DLD1 (cell line): Measurements from ENCODE around the gene EEF2K.
"Not testable (repeated sequence)": the region's sequence is repeated elsewhere in the genome, so short reads cannot be mapped to it uniquely, and the experiment has no call there.

Source experiments
- in situ Hi-C: cut with HindIII; loops from 2 replicates; pipeline ENCODE4 v1.10.0; 2017; ENCODE audit warnings: low sequenced_read_pairs

The EEF2K gene

DNA sequence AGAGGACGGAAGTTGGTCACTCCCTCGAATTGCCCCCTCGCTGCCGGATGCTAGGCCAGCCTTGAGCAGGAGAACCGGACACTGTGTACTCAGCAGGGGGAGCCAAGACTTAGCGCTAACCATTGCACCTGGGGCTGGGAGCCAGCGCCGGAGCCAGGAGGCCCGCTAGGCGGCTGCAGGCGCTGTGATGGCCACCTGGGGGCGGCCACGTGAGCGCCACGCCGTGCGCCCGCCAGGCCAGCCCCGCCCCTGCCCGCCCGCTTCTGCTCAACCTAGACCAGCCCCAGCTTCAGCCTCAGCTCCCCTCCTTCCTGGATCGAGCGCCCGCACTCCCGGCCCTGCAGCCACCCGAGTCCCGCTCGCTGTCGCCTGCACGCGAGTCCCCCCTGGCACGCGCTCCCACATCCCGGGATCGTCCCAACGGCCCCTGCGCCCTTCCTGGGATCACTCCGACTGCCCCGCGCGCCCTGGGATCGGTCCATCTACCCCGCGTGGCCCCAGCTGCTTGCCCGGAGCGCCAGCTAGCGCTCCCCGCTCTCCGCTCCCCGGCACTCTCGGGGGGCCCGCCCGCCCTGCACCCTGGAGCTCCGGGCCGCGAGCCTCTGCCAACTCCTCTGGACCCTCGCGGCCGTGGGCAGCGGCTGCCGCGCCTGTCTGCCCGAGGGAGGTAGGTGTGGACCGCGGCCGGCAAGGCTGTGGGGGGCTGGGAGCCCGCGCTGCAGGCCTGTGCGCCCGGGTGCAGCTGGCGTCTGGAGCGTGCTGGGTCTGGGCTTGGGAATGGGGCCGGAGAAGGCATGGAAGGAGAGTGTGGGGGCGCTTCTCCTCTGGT is at the start of gene EEF2K:
Gene EEF2K, plus strand, starts transcription at position 266 of the 829 bp plus-strand sequence. CDS start 19,452 bp downstream, outside the sequence.
- in situ Hi-C loops = no loop called here

GRCh38 chr16:22161401-22161800 is 44.7 kb upstream of the EEF2K start:
- in situ Hi-C loops = no loop called here

DNA sequence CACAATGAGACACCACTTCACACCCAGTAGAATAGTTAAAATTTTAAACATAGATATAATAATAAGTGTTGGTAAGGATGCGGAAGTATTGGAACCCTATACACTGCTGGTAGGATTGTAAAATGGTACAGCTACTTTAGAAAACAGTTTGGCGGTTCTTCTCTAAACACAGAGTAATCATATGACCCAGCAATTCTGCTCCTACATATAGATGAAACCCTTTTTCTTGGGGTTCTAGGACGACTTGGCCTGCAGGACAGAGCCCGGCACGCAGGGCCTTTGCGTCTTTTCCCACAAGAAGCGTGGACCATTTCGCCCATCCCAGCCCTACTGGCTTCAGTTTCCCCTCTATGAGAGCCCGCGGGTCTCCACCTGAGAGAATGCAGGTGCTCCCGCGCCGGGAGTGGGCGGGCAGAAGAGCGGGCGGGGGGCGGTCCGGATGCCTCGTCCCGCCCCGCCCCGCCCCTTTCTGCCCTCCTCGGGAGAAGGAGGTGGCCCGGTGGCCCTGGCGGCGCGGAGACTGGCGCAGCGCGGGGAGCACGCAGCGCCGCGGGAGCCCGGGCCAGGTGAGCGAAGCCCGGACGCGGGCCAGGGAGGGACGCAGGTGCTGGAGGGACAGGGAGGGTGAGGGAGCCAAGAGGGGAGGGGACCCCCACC is 44.0 kb upstream of the EEF2K start, which contains the start of gene SDR42E2:
Gene SDR42E2, plus strand, starts transcription at position 508 of the 657 bp plus-strand sequence. CDS start 3,077 bp downstream, outside the sequence.
- in situ Hi-C loops = no loop called here

DNA sequence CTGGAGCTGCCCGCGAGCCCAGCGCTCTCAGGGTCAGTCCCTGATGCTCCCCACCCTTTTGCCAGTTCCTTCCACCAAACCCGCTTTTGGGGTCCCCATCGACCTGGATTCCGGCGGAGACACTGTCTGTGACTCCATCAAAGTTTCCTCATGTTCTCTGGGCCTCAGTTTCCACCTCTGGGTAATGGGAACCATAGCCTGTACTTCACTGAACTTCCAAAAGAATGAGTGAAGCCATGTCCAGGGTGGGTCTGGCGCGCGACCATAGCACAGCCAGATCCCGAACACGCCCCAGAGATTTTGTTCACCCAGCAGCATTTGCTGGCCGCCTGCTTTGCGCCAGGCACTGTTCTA is 43.4 kb upstream of the EEF2K start:
- in situ Hi-C loops = no loop called here

DNA sequence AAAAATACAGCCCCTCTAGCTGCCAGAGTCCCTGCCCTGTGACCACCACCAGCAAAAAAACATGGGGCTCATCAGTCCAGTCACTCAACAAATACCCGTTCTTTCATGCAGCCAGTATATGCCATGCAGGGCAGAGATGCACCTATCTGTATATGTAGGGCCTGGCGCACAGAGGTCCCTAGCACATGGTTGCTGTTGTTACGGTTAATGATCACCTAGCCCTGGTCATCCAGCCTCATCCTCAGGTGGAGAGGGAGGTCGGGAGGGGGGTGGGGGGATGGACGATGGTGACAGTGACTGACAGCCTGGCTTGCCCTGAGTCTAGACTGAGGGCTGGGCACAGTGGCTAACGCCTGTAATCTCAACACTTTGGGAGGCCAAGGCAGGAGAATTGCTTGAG is 42.3 kb upstream of the EEF2K start:
- in situ Hi-C loops = no loop called here

DNA sequence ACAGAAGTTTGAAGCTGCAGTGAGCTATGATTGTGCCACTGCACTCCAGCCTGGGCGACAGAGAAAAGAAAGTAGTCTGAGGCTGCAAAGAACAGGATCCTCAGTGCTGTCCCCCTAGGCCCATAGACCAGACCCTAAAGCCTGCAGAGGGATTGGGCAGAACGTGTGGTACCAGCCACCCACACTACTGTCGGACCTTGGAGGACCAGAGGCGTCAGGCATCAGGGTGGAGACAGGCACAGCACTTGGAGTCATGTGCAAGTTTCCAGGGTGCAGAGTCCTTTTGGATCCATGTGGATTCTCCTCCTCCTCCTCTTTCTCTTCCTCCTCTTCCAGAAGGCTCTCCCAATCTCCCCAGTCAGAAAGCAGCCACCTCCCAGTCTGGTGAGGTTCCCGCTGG is 41.6 kb upstream of the EEF2K start:
- in situ Hi-C loops = no loop called here

- in situ Hi-C loops = no loop called here
Measured at GRCh38 chr16:22165508-22166285, 40.4 kb upstream of the EEF2K start.

DNA sequence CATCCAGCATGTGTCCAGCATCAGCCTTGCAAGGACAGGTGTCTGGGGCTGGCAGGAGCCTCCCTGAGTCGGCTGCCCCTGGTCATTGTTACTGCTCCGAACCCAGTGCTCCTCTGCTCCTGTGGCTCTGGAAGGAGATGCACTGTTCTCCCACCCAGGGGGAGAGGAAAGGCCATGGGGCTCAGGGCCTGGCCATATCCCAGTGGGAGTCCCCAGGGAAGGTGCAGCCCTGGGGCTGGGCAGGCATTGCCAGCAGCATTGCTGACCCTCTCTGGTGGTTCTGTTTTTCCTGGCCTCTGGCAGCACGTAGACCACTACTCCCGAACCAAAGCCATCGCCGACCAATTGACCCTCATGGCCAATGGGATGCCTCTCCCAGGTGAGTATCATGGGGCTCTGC is 34.1 kb upstream of the EEF2K start:
- in situ Hi-C loops = no loop called here

DNA sequence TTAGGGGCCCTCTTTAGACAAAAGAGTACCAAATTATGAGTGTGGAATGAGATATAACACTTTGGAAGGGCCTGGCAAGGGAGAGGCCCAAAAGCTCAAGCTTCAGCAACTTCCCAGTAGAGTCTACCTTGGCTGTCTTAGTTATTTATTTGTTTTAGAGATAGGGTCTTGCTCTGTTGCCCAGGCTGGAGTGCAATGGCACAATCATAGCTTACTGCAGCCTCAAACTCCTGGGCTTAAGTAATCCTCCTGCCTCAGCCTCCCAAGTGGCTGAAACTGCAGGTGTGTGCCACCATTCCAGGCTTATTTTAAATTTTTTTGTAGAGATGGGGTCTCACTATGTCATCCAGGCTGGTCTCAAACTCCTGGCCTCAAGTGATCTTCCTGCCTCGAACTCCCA is 33.4 kb upstream of the EEF2K start:
- in situ Hi-C loops = not testable (repeated sequence)

DNA sequence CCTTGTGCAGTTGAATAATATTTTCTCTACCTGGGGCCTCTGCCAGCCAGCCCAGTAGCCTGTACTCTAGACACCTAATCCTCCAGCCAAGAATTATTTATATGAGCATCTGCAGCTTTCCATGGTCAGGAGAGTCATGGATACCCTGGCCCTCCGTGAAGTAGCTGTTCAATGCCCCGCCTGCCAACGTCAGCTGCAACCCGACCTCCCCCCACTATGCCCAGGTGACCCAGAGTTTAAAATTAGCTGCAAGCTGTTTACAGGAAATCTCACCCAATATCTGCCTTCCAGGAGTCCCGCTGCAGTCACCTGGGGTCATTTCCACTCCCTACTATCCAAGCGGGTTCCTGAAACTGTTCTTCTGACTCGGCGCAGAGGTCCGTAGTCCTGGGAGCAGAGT is 31.4 kb upstream of the EEF2K start:
- in situ Hi-C loops = loop anchor here (25.0 kb wide), 1 partner anchor 87 kb away; the partner anchor contains the start of gene VWA3A

DNA sequence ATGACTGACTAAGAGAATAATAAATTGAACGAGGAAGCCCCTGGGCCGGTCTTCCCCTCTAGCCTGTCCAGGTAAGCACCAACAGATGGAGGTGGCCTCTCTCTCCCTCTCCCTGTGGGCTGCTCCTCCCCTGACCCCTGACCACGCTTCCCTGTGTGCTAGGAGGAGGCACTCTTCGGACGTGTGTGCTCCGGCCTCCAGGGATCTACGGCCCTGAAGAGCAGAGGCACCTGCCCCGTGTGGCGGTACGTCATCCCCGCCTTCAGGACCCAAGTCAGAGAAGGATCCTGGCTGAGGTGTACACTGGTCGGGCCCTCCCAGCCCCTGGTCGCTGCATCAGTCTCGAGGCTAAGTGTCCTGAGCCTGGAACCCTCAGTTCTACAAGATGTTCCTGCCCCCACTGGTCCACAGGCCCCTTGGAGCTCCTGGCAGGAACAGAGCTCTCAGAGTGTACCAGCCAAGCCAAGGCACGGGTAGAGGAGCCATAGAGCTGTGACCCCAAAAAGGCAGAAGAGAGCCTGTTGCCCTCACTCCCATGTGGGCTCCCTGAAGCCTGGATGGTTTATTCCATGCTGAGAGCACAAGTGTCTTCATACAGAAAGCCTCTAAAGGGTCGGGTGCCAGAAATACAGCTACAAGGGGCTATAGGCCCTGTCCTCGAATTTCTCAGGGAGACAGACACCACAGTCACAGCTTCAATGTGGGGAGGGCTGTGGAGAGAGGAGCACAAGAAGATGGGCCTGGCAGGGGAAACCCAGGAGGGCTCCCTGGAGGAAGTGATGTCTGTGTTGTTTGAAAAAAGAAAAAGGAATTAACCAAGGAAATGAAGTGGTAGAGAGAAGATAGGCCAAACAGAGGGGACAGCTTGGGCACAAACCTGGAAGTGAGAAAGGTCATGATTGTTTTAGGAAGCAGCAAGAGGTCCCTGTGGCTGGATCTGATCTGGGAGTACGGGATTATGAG is 27.8 kb upstream of the EEF2K start:
- in situ Hi-C loops = loop anchor here (25.0 kb wide), 1 partner anchor 91 kb away; the partner anchor contains the start of gene VWA3A

- in situ Hi-C loops = loop anchor here (25.0 kb wide), 1 partner anchor 94 kb away; the partner anchor contains the start of gene VWA3A
Measured at GRCh38 chr16:22181426-22181825, 24.7 kb upstream of the EEF2K start.

DNA sequence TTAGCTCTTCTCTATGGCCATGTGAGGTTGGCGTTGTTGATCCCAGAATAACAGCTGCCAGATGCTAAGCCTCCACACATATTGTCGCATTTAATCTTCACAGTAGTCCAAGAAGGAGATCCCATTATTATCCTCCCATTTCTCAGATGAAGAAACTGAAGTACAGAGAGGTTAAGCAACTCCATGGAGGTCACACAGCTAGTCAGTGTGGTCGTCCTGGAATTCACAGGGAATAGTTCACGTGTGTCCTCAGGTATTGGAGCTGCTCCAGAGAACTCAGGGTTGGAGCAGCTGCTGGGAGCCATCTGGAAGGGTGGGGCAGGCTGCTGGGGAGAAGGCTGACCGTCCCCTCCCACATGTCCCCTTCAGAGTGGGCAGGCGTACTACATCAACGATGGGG is 24.2 kb upstream of the EEF2K start:
- in situ Hi-C loops = loop anchor here (25.0 kb wide), 1 partner anchor 95 kb away; the partner anchor contains the start of gene VWA3A

DNA sequence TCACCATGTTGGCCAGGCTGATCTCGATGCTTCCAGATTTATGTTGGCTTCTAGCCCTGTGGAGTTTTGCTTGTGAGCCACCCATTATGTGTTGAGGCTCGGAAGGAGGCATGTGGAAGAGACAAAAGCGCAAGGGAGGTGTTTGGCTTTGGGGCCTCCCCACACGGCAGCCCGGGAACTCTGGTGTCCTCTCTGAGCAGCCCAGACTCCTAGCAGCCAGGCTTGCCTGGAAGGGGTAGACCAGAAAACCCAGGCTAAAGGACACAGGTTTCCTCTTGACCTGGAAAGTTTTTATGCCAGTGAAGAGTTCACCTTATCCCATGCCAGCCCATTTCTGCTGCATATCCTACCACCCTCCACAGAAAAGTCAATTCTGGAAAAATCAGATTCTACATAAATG is 22.7 kb upstream of the EEF2K start:
- in situ Hi-C loops = loop anchor here (25.0 kb wide), 1 partner anchor 96 kb away; the partner anchor contains the start of gene VWA3A

- in situ Hi-C loops = loop anchor here (25.0 kb wide), 1 partner anchor 97 kb away; the partner anchor contains the start of gene VWA3A
Measured at GRCh38 chr16:22183901-22184614, 22.0 kb upstream of the EEF2K start.

- in situ Hi-C loops = loop anchor here (25.0 kb wide), 1 partner anchor 97 kb away; the partner anchor contains the start of gene VWA3A
Measured at GRCh38 chr16:22184615-22184968, 21.5 kb upstream of the EEF2K start.

DNA sequence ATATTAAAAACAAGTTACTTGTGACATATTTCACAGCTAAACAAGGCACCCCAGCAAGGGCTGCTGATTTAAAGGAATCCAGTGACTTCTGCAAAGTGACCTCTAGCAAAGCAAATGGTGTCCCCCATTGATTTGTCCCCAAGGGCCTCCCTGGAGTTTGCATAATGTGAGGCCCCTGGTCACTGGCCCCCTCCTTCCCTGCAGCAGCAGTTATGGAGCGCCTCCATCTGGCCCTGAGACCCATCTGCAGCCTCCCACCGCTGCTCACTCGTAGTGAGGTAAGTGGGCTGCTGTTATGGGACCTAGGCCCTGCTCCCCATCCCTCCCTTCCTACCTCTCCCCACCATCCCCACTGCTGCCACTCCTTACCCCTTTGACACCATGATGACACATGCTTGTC is 19.6 kb upstream of the EEF2K start:
- in situ Hi-C loops = loop anchor here (25.0 kb wide), 1 partner anchor 99 kb away; the partner anchor contains the start of gene VWA3A

GRCh38 chr16:22188267-22188594 is 17.8 kb upstream of the EEF2K start:
- in situ Hi-C loops = loop anchor here (25.0 kb wide), 1 partner anchor 101 kb away; the partner anchor contains the start of gene VWA3A
